GM12878 (cell line): Measurements from ENCODE around the gene ZNF212. TPM values are rescaled to one million over a fixed set of nuclear protein-coding genes. Genes with fewer than 3 reads are reported as not detected.

Experiments used
- CREM ChIP-seq: IDR thresholded peaks from 2 replicates; pipeline ENCODE4 v1.6.1; 2014; ENCODE audit warnings: antibody characterized with exemption, low read depth
- CUX1 ChIP-seq: IDR thresholded peaks from 2 replicates; pipeline ENCODE4 v1.6.1; 2012; ENCODE audit warnings: improper control_type of control experiment, low read depth, low read length; ENCODE audit not compliant: insufficient replicate concordance
- E2F4 ChIP-seq: IDR thresholded peaks from 2 replicates; pipeline ENCODE4 v1.6.1; 2012; ENCODE audit warnings: low read depth, low read length, improper control_type of control experiment
- GABPA ChIP-seq: IDR thresholded peaks from 2 replicates; pipeline ENCODE4 v1.6.1; 2014; ENCODE audit warnings: antibody characterized with exemption, low read depth, mild to moderate bottlenecking, inconsistent platforms
- IKZF1 ChIP-seq: fragments of 450-650 bp; conservative IDR thresholded peaks from 2 replicates; pipeline ENCODE4 v1.6.1; 2017; ENCODE audit warnings: antibody characterized with exemption, mild to moderate bottlenecking
- JUNB ChIP-seq: IDR thresholded peaks from 2 replicates; pipeline ENCODE4 v1.6.1; 2016; ENCODE audit warnings: antibody characterized with exemption, mild to moderate bottlenecking
- JUND ChIP-seq: IDR thresholded peaks from 2 replicates; pipeline ENCODE4 v1.6.1; 2012; ENCODE audit warnings: low read depth, mild to moderate bottlenecking, low read length, improper control_type of control experiment, moderate library complexity
- NFYA ChIP-seq: IDR thresholded peaks from 2 replicates; pipeline ENCODE4 v1.6.1; 2011; ENCODE audit warnings: low read depth, mild to moderate bottlenecking, low read length, improper control_type of control experiment, borderline replicate concordance
- PKNOX1 ChIP-seq: fragments of 450-650 bp; IDR thresholded peaks from 2 replicates; pipeline ENCODE4 v1.6.1; 2016; ENCODE audit warnings: mild to moderate bottlenecking
- POLR2AphosphoS2 ChIP-seq: IDR thresholded peaks from 2 replicates; pipeline ENCODE4 v1.6.1; 2011; ENCODE audit warnings: low read depth, mild to moderate bottlenecking, low read length, improper control_type of control experiment, moderate library complexity
- RUNX3 ChIP-seq: IDR thresholded peaks from 2 replicates; pipeline ENCODE4 v1.6.1; 2012; ENCODE audit warnings: low read length, inconsistent platforms
- SREBF1 ChIP-seq: IDR thresholded peaks from 2 replicates; pipeline ENCODE4 v1.6.1; 2012; ENCODE audit warnings: mild to moderate bottlenecking, low read length
- SRF ChIP-seq, 2 experiments: IDR thresholded peaks; 2 replicates each; pipeline ENCODE4 v1.6.1; 2011; ENCODE audit warnings: low read depth in 2 of 2, low read length in 2 of 2, mild to moderate bottlenecking in 1 of 2, moderate library complexity in 1 of 2
- TCF3 ChIP-seq: IDR thresholded peaks from 2 replicates; pipeline ENCODE4 v1.6.1; 2012; ENCODE audit warnings: low read depth, mild to moderate bottlenecking, low read length, borderline replicate concordance; ENCODE audit not compliant: insufficient read depth
- YY1 ChIP-seq: IDR thresholded peaks from 2 replicates; pipeline ENCODE4 v1.6.1; 2011; ENCODE audit warnings: low read depth, mild to moderate bottlenecking, low read length
- ZBTB40 ChIP-seq: fragments of 450-650 bp; IDR thresholded peaks from 2 replicates; pipeline ENCODE4 v1.6.1; 2016; ENCODE audit warnings: mild to moderate bottlenecking, moderate library complexity, borderline replicate concordance
- ZNF622 ChIP-seq: fragments of 450-650 bp; IDR thresholded peaks from 2 replicates; pipeline ENCODE4 v1.6.1; 2017; ENCODE audit warnings: mild to moderate bottlenecking, inconsistent platforms
- polyA plus RNA-seq, 11 experiments: library from polyadenylated mRNA; depleted of rRNA in 4 of 11; unstranded in 6 of 11; stranded (reverse) in 5 of 11; fragments of >200 nt; fragmentation: Nextera tagmentation in 4 of 11; fragmentation: Illumina TruSeq in 1 of 11; extraction: Ambion mirVana in 4 of 11; extraction: Trizol in 1 of 11; gene quantifications; 1 replicate in 1 of 11; 2 replicates in 10 of 11; pipeline versions ENCODE4 v1.2.1 to v1.2.3, GENCODE V29; 2011 to 2016; ENCODE audit warnings: inconsistent platforms in 2 of 11, missing spikeins in 2 of 11, low read depth in 1 of 11
- total RNA-seq, 4 experiments: library from RNA; depleted of rRNA in 3 of 4; stranded (reverse); fragments of >200 nt in 3 of 4; fragmentation: Illumina TruSeq in 1 of 4; extraction: Trizol in 1 of 4; gene quantifications; 2 replicates each; pipeline versions ENCODE4 v1.2.1 to v1.2.3, GENCODE V29; 2013 to 2021

Gene ZNF212
- total and polyA plus RNA-seq, 10 of the 15 experiments (the other 5 are each of a cell fraction or from before 2014, with no cell fraction given): 1.2 to 11.6 (median 5.4) TPM

GRCh38 chr7:149195180-149196150, 44.0 kb upstream of the ZNF212 start, which contains the start of gene ZNF282 (continued):
- no peak for TF ChIP-seq ZBTB40
- TF ChIP-seq PKNOX1: peak; percentile 9; the same call in 1 of the 2 replicates
- no peak for TF ChIP-seq ZNF622
- peak; percentile 43; the same call in 1 of the 2 replicates for TF ChIP-seq POLR2AphosphoS2
- no peak for TF ChIP-seq GABPA
- TF ChIP-seq JUNB: no peak
- TF ChIP-seq RUNX3: 0 out of 2 replicates have a peak, but pooled peaks have one; percentile 3
- TF ChIP-seq E2F4: no peak; the same call in 1 of the 2 replicates
- TF ChIP-seq CREM: peak; percentile 15; the same call in 1 of the 2 replicates
- TF ChIP-seq NFYA: no peak
- TF ChIP-seq TCF3: no peak
- TF ChIP-seq YY1: peak; percentile 92
- peak; percentile 99 for TF ChIP-seq IKZF1
- TF ChIP-seq JUND: no peak
- no peak for TF ChIP-seq SREBF1
- no peak for TF ChIP-seq CUX1
- no peak for TF ChIP-seq SRF (IDR thresholded peaks at IDR 0.05; ENCODE audit: low read depth in 2 of 2, low read length in 2 of 2)
